A549 (cell line): ENCODE results near the gene FNIP2. TPM values are rescaled to one million over a fixed set of nuclear protein-coding genes. Genes with fewer than 3 reads are reported as not detected.

Experiments used
- ATAC-seq, 2 experiments: fragments of 200-7000 bp in 1 of 2; fragments of >200 bp in 1 of 2; cut with Nextera tagmentation in 1 of 2; cut with Tn5 transposase in 1 of 2; 3 replicates each; pipeline versions ENCODE4 v1.8.0 to v1.9.1; 2018 to 2020; ENCODE audit warnings: mild to moderate bottlenecking in 1 of 2, moderate library complexity in 1 of 2
- CTCF ChIA-PET: fragments of 300-600 bp; sonication (Branson Sonifier 250); formaldehyde crosslinking; extraction: SDS; loops from one replicate; lab custom pipeline; 2021; ENCODE audit warnings: antibody characterized with exemption, inconsistent platforms; lab: Yijun Ruan, JAX
- POLR2A ChIA-PET: fragments of 350-600 bp; formaldehyde crosslinking; extraction: SDS; loops from one replicate; lab custom pipeline; 2021; ENCODE audit warnings: antibody characterized with exemption, inconsistent platforms; lab: Yijun Ruan, JAX
- DNase-seq, 2 experiments: peaks; one replicate each; pipeline versions ENCODE4 v3.0.0 to v3.0.0-alpha.2; 2011 to 2016; ENCODE audit warnings: low read depth in 1 of 2, low spot score in 1 of 2
- FAIRE-seq: peaks from 2 replicates; lab custom pipeline; 2011; peaks lifted over from hg19 to GRCh38; lab: Jason Lieb, UNC
- H3K27ac ChIP-seq, 2 experiments: fragments of >200 bp; sonication (Bioruptor Twin); formaldehyde crosslinking; 3 replicates each; pipeline ENCODE4 v1.5.1; 2016 to 2017
- H3K4me1 ChIP-seq: fragments of >200 bp; sonication (Bioruptor Twin); formaldehyde crosslinking; 3 replicates; pipeline ENCODE4 v1.6.1; 2016
- H3K4me2 ChIP-seq: fragments of >200 bp; sonication (Bioruptor Twin); formaldehyde crosslinking; 3 replicates; pipeline ENCODE4 v1.6.1; 2016
- H3K4me3 ChIP-seq: fragments of >200 bp; sonication (Bioruptor Twin); formaldehyde crosslinking; 3 replicates; pipeline ENCODE4 v1.5.1; 2016
- H3K9me3 ChIP-seq: fragments of >200 bp; sonication (Bioruptor Twin); formaldehyde crosslinking; 3 replicates; pipeline ENCODE4 v1.6.1; 2016
- BHLHE40 ChIP-seq: IDR thresholded peaks from 2 replicates; pipeline ENCODE4 v1.6.1; 2012; ENCODE audit warnings: low read depth, low read length, inconsistent platforms
- CBX8 ChIP-seq: fragments of 200-600 bp; sonication (generic); IDR thresholded peaks from 2 replicates; pipeline ENCODE4 v1.6.1; 2016
- EHMT2 ChIP-seq: fragments of 200-600 bp; sonication (generic); IDR thresholded peaks from 2 replicates; pipeline ENCODE4 v1.6.1; 2016; ENCODE audit warnings: antibody characterized with exemption, low read depth, mild to moderate bottlenecking, moderate library complexity
- HOXA7 ChIP-seq: fragments of 250-450 bp; sonication (Bioruptor Pico); IDR thresholded peaks from 2 replicates; pipeline ENCODE4 v1.5.0; 2020; ENCODE audit warnings: mild to moderate bottlenecking, moderate library complexity
- HOXB5 ChIP-seq: fragments of 250-450 bp; sonication (Bioruptor Pico); IDR thresholded peaks from 2 replicates; pipeline ENCODE4 v1.5.0; 2020; ENCODE audit warnings: mild to moderate bottlenecking, moderate library complexity
- JUNB ChIP-seq: fragments of >200 bp; sonication (Bioruptor Twin); formaldehyde crosslinking; IDR thresholded peaks from 2 replicates; pipeline ENCODE4 v1.6.1; 2016
- MAZ ChIP-seq: fragments of 150-350 bp; IDR thresholded peaks from 2 replicates; pipeline ENCODE4 v1.6.1; 2014; ENCODE audit warnings: antibody characterized with exemption, low read depth, low read length, borderline replicate concordance
- NFE2L2 ChIP-seq: fragments of 150-350 bp; conservative IDR thresholded peaks from 2 replicates; pipeline ENCODE4 v1.6.1; 2014; ENCODE audit warnings: low read length
- NPAS2 ChIP-seq: fragments of 250-450 bp; sonication (Bioruptor Pico); IDR thresholded peaks from 2 replicates; pipeline ENCODE4 v1.8.0; 2022; ENCODE audit warnings: mild to moderate bottlenecking, moderate library complexity, borderline replicate concordance
- POLR2AphosphoS2 ChIP-seq: conservative IDR thresholded peaks from 2 replicates; pipeline ENCODE4 v1.6.1; 2012; ENCODE audit warnings: low read length, improper control_type of control experiment, inconsistent platforms
- RCOR1 ChIP-seq: fragments of 150-350 bp; IDR thresholded peaks from 2 replicates; pipeline ENCODE4 v1.6.1; 2014; ENCODE audit warnings: antibody characterized with exemption, low read length, low read depth
- RFX5 ChIP-seq: fragments of 450-650 bp; IDR thresholded peaks from 2 replicates; pipeline ENCODE4 v1.7.1; 2014; ENCODE audit warnings: antibody characterized with exemption, mild to moderate bottlenecking, moderate library complexity
- RNF2 ChIP-seq: fragments of 200-600 bp; sonication (generic); IDR thresholded peaks from 2 replicates; pipeline ENCODE4 v1.6.1; 2016; ENCODE audit warnings: low read depth, mild to moderate bottlenecking, antibody characterized with exemption, moderate library complexity, borderline replicate concordance
- SMC3 ChIP-seq: fragments of >200 bp; sonication (Bioruptor Twin); formaldehyde crosslinking; IDR thresholded peaks from 3 replicates; pipeline ENCODE4 v1.6.1; 2018; ENCODE audit warnings: inconsistent platforms
- ZFP36 ChIP-seq: fragments of 450-650 bp; IDR thresholded peaks from 2 replicates; pipeline ENCODE4 v1.6.1; 2014; ENCODE audit warnings: borderline replicate concordance; ENCODE audit not compliant: partially characterized antibody
- ZNF302 ChIP-seq: fragments of 250-450 bp; sonication (Bioruptor Pico); IDR thresholded peaks from 2 replicates; pipeline ENCODE4 v1.9.0; 2021; ENCODE audit warnings: inconsistent platforms, mild to moderate bottlenecking, moderate library complexity
- ZSCAN20 ChIP-seq: fragments of 250-450 bp; sonication (Bioruptor Pico); IDR thresholded peaks from 2 replicates; pipeline ENCODE4 v1.8.0; 2022; ENCODE audit warnings: mild to moderate bottlenecking, moderate library complexity
- WGBS: methylation state at CpG from one replicate; pipeline ENCODE4 v1.1.6; 2017; ENCODE audit errors: missing lambda C conversion rate; 5-methylcytosine and 5-hydroxymethylcytosine counted together
- polyA plus RNA-seq, 4 experiments: library from polyadenylated mRNA; depleted of rRNA in 3 of 4; stranded (reverse); fragments of >200 nt; fragmentation: RNase III in 1 of 4; extraction: RNeasy Plus Mini Kit Qiagen cat#74134 plus additional on column Dnase treatment in 1 of 4; gene quantifications; 2 replicates in 3 of 4; 3 replicates in 1 of 4; pipeline ENCODE4 v1.2.3, GENCODE V29; 2011 to 2017
- TF ChIP-seq, protein P1 (sequence below): fragments of >200 bp; sonication (Bioruptor Twin); formaldehyde crosslinking; IDR thresholded peaks from 2 replicates; pipeline ENCODE4 v1.6.1; 2016
- TF ChIP-seq, protein P2 (sequence below): fragments of >200 bp; sonication (Bioruptor Twin); formaldehyde crosslinking; IDR thresholded peaks from 3 replicates; pipeline ENCODE4 v1.6.1; 2016
- TF ChIP-seq, protein P3 (sequence below): fragments of >200 bp; sonication (Bioruptor Twin); formaldehyde crosslinking; IDR thresholded peaks from 3 replicates; pipeline ENCODE4 v1.5.1; 2016
- TF ChIP-seq, protein P4 (sequence below): fragments of 200-600 bp; sonication (generic); IDR thresholded peaks from 2 replicates; pipeline ENCODE4 v1.6.1; 2016; ENCODE audit warnings: antibody characterized with exemption, mild to moderate bottlenecking, moderate library complexity

Gene FNIP2
- polyA plus RNA-seq, 2 of the 4 experiments (the other 2 are of a cell fraction) = 2.0 to 2.5 TPM

DNA sequence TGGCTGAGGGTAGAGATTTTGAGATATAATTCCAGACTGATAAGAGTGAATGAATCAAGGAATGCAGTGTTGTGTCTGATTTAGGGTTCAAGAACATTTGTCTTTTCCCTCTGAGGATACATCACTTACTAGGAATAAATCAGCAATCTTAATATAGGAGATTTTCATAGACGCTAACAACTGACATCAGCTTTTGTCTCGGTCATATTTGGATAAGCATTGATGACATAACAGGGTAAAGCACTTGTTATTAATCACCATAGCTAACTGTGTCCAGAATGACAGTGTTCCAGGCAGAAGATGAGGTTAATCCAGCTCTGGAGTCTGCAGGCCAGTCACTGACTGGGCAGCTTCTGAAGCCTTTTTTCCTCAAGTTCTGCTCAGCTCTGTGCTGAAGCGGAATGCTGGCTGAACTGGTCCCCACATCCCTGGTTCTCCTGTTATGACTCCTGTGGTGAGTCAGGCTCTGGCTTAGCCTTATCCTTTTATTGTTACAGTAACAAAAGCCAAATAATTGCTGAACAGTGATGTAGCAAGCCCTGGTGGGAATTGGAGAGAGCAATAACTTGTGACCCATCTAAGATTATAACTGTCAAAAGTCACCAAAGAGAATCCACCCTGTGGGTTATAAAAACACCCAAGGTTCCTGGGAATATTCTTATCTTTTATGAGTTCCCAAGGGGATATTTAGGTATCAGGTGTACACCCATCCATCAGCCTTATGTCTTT lies 41.8 kb downstream of the FNIP2 start:
- DNase-seq = peak in 1 of 2 experiments; percentile 36
- 52% methylated on average over 3 of the region's 3 CpGs for WGBS
- Histone ChIP-seq H3K27ac (no peak overlapping the region; a peak in 1 of 6 replicates), H3K4me2 (peak overlapping the region; percentile 34; the same call in 2 of the 3 replicates), H3K4me3 (no peak overlapping the region), H3K4me1 (peaks cover 23% of the 10 kb centered on the region), H3K9me3 (no peaks in the 10 kb centered on the region)
- CTCF ChIA-PET = interaction anchor here (1.6 kb wide), 2 partner anchors 28 to 41 kb away, joined by 3 read pairs; no protein-coding TSS in a partner anchor
- no peak for FAIRE-seq
- TF ChIP-seq, protein P1, sequence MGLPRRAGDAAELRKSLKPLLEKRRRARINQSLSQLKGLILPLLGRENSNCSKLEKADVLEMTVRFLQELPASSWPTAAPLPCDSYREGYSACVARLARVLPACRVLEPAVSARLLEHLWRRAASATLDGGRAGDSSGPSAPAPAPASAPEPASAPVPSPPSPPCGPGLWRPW = no peak
- no peak for TF ChIP-seq MAZ
- TF ChIP-seq CBX8 = no peak
- TF ChIP-seq ZSCAN20 (CRISPR knock-in tag) = no peak
- no peak for TF ChIP-seq JUNB
- no peak for TF ChIP-seq NPAS2
- TF ChIP-seq SMC3 = no peak
- no peak for TF ChIP-seq HOXB5 (CRISPR knock-in tag)
- TF ChIP-seq, protein P2, sequence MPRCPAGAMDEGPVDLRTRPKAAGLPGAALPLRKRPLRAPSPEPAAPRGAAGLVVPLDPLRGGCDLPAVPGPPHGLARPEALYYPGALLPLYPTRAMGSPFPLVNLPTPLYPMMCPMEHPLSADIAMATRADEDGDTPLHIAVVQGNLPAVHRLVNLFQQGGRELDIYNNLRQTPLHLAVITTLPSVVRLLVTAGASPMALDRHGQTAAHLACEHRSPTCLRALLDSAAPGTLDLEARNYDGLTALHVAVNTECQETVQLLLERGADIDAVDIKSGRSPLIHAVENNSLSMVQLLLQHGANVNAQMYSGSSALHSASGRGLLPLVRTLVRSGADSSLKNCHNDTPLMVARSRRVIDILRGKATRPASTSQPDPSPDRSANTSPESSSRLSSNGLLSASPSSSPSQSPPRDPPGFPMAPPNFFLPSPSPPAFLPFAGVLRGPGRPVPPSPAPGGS = no peak
- TF ChIP-seq RCOR1 = no peak
- POLR2A ChIA-PET = no interaction called here
- ATAC-seq = peak; percentile 90 to 92

DNA sequence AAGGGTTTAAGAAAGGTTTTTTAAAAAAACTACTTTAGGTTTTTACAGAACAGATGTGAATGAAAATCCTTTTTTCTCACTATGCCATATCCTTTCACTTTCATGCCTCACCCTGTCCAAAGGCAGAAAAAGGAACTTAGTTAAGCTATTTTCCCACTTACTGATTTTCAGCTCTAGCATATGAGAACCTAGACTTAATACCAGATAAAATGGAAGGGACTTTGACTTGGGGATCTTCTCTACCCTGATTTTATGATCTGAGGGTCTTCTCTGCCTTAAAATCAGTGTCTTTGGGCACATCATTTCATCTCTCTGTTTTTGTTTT lies 42.4 kb downstream of the FNIP2 start:
- CTCF ChIA-PET = interaction anchor here (1.6 kb wide), 1 partner anchor 27 kb away, joined by 3 read pairs; no protein-coding TSS in a partner anchor
- Histone ChIP-seq H3K4me2 (no peak overlapping the region; the same call in 2 of the 3 replicates), H3K9me3 (no peaks in the 10 kb centered on the region), H3K4me3 (no peak overlapping the region), H3K4me1 (peaks cover 23% of the 10 kb centered on the region), H3K27ac (peak overlapping the region in 1 of 2 experiments; percentile 29; a peak in 1 of 6 replicates)
- DNase-seq (no peak), ATAC-seq (no peak), FAIRE-seq (no peak)
- POLR2A ChIA-PET = no interaction called here
- TF ChIP-seq RFX5 (no peak), ZNF302 (no peak), SMC3 (no peak), RCOR1 (no peak), EHMT2 (no peak), NFE2L2 (no peak), BHLHE40 (no peak), HOXB5 (CRISPR knock-in tag) (no peak), ZFP36 (no peak), RNF2 (no peak), HOXA7 (CRISPR knock-in tag) (no peak), POLR2AphosphoS2 (no peak)
- TF ChIP-seq, protein P3, sequence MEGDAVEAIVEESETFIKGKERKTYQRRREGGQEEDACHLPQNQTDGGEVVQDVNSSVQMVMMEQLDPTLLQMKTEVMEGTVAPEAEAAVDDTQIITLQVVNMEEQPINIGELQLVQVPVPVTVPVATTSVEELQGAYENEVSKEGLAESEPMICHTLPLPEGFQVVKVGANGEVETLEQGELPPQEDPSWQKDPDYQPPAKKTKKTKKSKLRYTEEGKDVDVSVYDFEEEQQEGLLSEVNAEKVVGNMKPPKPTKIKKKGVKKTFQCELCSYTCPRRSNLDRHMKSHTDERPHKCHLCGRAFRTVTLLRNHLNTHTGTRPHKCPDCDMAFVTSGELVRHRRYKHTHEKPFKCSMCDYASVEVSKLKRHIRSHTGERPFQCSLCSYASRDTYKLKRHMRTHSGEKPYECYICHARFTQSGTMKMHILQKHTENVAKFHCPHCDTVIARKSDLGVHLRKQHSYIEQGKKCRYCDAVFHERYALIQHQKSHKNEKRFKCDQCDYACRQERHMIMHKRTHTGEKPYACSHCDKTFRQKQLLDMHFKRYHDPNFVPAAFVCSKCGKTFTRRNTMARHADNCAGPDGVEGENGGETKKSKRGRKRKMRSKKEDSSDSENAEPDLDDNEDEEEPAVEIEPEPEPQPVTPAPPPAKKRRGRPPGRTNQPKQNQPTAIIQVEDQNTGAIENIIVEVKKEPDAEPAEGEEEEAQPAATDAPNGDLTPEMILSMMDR = no peak
- TF ChIP-seq, protein P4, sequence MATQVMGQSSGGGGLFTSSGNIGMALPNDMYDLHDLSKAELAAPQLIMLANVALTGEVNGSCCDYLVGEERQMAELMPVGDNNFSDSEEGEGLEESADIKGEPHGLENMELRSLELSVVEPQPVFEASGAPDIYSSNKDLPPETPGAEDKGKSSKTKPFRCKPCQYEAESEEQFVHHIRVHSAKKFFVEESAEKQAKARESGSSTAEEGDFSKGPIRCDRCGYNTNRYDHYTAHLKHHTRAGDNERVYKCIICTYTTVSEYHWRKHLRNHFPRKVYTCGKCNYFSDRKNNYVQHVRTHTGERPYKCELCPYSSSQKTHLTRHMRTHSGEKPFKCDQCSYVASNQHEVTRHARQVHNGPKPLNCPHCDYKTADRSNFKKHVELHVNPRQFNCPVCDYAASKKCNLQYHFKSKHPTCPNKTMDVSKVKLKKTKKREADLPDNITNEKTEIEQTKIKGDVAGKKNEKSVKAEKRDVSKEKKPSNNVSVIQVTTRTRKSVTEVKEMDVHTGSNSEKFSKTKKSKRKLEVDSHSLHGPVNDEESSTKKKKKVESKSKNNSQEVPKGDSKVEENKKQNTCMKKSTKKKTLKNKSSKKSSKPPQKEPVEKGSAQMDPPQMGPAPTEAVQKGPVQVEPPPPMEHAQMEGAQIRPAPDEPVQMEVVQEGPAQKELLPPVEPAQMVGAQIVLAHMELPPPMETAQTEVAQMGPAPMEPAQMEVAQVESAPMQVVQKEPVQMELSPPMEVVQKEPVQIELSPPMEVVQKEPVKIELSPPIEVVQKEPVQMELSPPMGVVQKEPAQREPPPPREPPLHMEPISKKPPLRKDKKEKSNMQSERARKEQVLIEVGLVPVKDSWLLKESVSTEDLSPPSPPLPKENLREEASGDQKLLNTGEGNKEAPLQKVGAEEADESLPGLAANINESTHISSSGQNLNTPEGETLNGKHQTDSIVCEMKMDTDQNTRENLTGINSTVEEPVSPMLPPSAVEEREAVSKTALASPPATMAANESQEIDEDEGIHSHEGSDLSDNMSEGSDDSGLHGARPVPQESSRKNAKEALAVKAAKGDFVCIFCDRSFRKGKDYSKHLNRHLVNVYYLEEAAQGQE = no peak
